Measurements from ENCODE around the gene AGMO.

AGMO gene

GRCh38 chr7:15485998-15486397, 75.8 kb downstream of the AGMO start:
- H3K4me3 ChIP-seq (ENCODE audit: low read length): no peak overlapping the region
- no peak for TF ChIP-seq CTCF (IDR thresholded peaks at IDR 0.05; ENCODE audit: insufficient read depth, low read depth, low read length, missing control alignments)
- DNase-seq (ENCODE audit: low read depth): no peak

- DNase-seq (ENCODE audit: low read depth): no peak
- no peak for TF ChIP-seq CTCF (IDR thresholded peaks at IDR 0.05; ENCODE audit: insufficient read depth, low read depth, low read length, missing control alignments)
- H3K4me3 ChIP-seq (ENCODE audit: low read length): no peak overlapping the region
Measured at GRCh38 chr7:15485431-15485830, 76.4 kb downstream of the AGMO start.

- no peak for DNase-seq (ENCODE audit: low read depth)
- H3K4me3 ChIP-seq (ENCODE audit: low read length): no peak overlapping the region
- TF ChIP-seq CTCF (IDR thresholded peaks at IDR 0.05; ENCODE audit: insufficient read depth, low read depth, low read length, missing control alignments): no peak
Measured at GRCh38 chr7:15481132-15481531, 80.7 kb downstream of the AGMO start.

- no peak for DNase-seq (ENCODE audit: low read depth)
- no peak overlapping the region for H3K4me3 ChIP-seq (ENCODE audit: low read length)
- no peak for TF ChIP-seq CTCF (IDR thresholded peaks at IDR 0.05; ENCODE audit: insufficient read depth, low read depth, low read length, missing control alignments)
Measured at GRCh38 chr7:15478401-15478800, 83.4 kb downstream of the AGMO start.

- no peak for TF ChIP-seq CTCF (IDR thresholded peaks at IDR 0.05; ENCODE audit: insufficient read depth, low read depth, low read length, missing control alignments)
- H3K4me3 ChIP-seq (ENCODE audit: low read length): no peak overlapping the region
- DNase-seq (ENCODE audit: low read depth): no peak
Measured at GRCh38 chr7:15476531-15476918, 85.3 kb downstream of the AGMO start.

GRCh38 chr7:15475808-15476530, 85.8 kb downstream of the AGMO start:
- DNase-seq (ENCODE audit: low read depth): no peak
- no peak for TF ChIP-seq CTCF (IDR thresholded peaks at IDR 0.05; ENCODE audit: insufficient read depth, low read depth, low read length, missing control alignments)
- H3K4me3 ChIP-seq (ENCODE audit: low read length): no peak overlapping the region

- no peak for TF ChIP-seq CTCF (IDR thresholded peaks at IDR 0.05; ENCODE audit: insufficient read depth, low read depth, low read length, missing control alignments)
- no peak overlapping the region for H3K4me3 ChIP-seq (ENCODE audit: low read length)
- DNase-seq (ENCODE audit: low read depth): no peak
Measured at GRCh38 chr7:15471669-15471950, 90.2 kb downstream of the AGMO start.

All from epithelial cell of esophagus (primary cell).